Superior temporal gyrus (tissue), 1 donor: ENCODE data around the gene ECHDC3.
"Not testable (repeated sequence)": the region's sequence is repeated elsewhere in the genome, so short reads cannot be mapped to it uniquely, and the experiment has no call there.

ENCODE experiments used
- DNase-seq: peaks from one replicate; pipeline ENCODE4 v3.0.0-alpha.2; 2016; ENCODE audit errors: extremely low spot score

ECHDC3 gene

GRCh38 chr10:11742009-11742778 is at the start of gene ECHDC3:
TSS of gene ECHDC3 (plus strand) at chr10:11742382. CDS start at chr10:11742577, 195 bp downstream.
- DNase-seq: no peak

GRCh38 chr10:11693376-11693775 is 48.8 kb upstream of the ECHDC3 start:
- no peak for DNase-seq

GRCh38 chr10:11695779-11696178 is 46.4 kb upstream of the ECHDC3 start:
- DNase-seq: no peak

GRCh38 chr10:11697718-11698527 is 44.3 kb upstream of the ECHDC3 start:
- DNase-seq: no peak

- no peak for DNase-seq
These were observed 43.3 kb upstream of the ECHDC3 start for GRCh38 chr10:11698691-11699549.

- DNase-seq: no peak
These were observed 42.6 kb upstream of the ECHDC3 start for GRCh38 chr10:11699550-11700097.

GRCh38 chr10:11700539-11700938 is 41.6 kb upstream of the ECHDC3 start:
- DNase-seq: no peak

- no peak for DNase-seq
These were observed 40.6 kb upstream of the ECHDC3 start for GRCh38 chr10:11701451-11702095.

- DNase-seq: no peak
These were observed 39.9 kb upstream of the ECHDC3 start for GRCh38 chr10:11702264-11702663.

- DNase-seq: no peak
These were observed 38.1 kb upstream of the ECHDC3 start for GRCh38 chr10:11704092-11704491.

- no peak for DNase-seq
These were observed 36.5 kb upstream of the ECHDC3 start for GRCh38 chr10:11705722-11706121.

GRCh38 chr10:11706895-11707567 is 35.2 kb upstream of the ECHDC3 start:
- DNase-seq: no peak

GRCh38 chr10:11707624-11708350 is 34.4 kb upstream of the ECHDC3 start:
- DNase-seq: no peak

- DNase-seq: not testable (repeated sequence)
These were observed 33.4 kb upstream of the ECHDC3 start for GRCh38 chr10:11708801-11709200.

GRCh38 chr10:11712744-11713143 is 29.4 kb upstream of the ECHDC3 start:
- no peak for DNase-seq

GRCh38 chr10:11713186-11713743 is 28.9 kb upstream of the ECHDC3 start:
- DNase-seq: no peak

GRCh38 chr10:11713963-11714362 is 28.2 kb upstream of the ECHDC3 start:
- DNase-seq: no peak

- DNase-seq: no peak
These were observed 27.3 kb upstream of the ECHDC3 start for GRCh38 chr10:11714750-11715365.

GRCh38 chr10:11715815-11716494 is 26.2 kb upstream of the ECHDC3 start:
- no peak for DNase-seq
